Coronary artery (tissue), 2 donors: ENCODE results near the gene SMARCA4.
"Not testable (repeated sequence)": the region's sequence is repeated elsewhere in the genome, so short reads cannot be mapped to it uniquely, and the experiment has no call there.

ENCODE experiments used
- DNase-seq: peaks from one replicate; pipeline ENCODE4 v3.0.0-alpha.2; 2017; ENCODE audit warnings: low spot score
- H3K27ac ChIP-seq, 2 donors: fragments of 200-600 bp; sonication (generic); one replicate each; pipeline ENCODE4 v1.5.1; 2016 to 2019
- H3K4me3 ChIP-seq: fragments of 200-600 bp; sonication (generic); 2 replicates; pipeline ENCODE4 v1.5.1; 2016; ENCODE audit warnings: mild to moderate bottlenecking, moderate library complexity
- CTCF ChIP-seq: fragments of 200-600 bp; sonication (generic); IDR thresholded peaks from one replicate; pipeline ENCODE4 v1.5.1; 2019; ENCODE audit warnings: antibody characterized with exemption

Gene SMARCA4

GRCh38 chr19:11091703-11092153 is 130.9 kb downstream of the SMARCA4 start:
- DNase-seq: peak; percentile 85
- TF ChIP-seq CTCF: no peak
- peak overlapping the region; percentile 90 to 97 for H3K27ac ChIP-seq
- peak overlapping the region; percentile 47 for H3K4me3 ChIP-seq

- DNase-seq: no peak
- TF ChIP-seq CTCF: no peak
- Histone ChIP-seq H3K27ac (peak overlapping the region; percentile 90 to 97), H3K4me3 (no peak overlapping the region)
Observed at GRCh38 chr19:11092181-11092538, 131.3 kb downstream of the SMARCA4 start.

- no peak for DNase-seq
- TF ChIP-seq CTCF: no peak
- H3K4me3 ChIP-seq: no peak overlapping the region
- H3K27ac ChIP-seq: peak overlapping the region; percentile 40 to 90
Observed at GRCh38 chr19:11093689-11094238, 132.9 kb downstream of the SMARCA4 start.

GRCh38 chr19:11094520-11094894 is 133.7 kb downstream of the SMARCA4 start:
- H3K27ac ChIP-seq: peak overlapping the region; percentile 48
- H3K4me3 ChIP-seq: no peak overlapping the region
- no peak for TF ChIP-seq CTCF
- DNase-seq: no peak

- Histone ChIP-seq H3K4me3 (no peak overlapping the region), H3K27ac (peak overlapping the region; percentile 48 to 74)
- TF ChIP-seq CTCF: no peak
- DNase-seq: no peak
Observed at GRCh38 chr19:11096210-11096841, 135.5 kb downstream of the SMARCA4 start.

- not testable (repeated sequence) for DNase-seq, H3K4me3 ChIP-seq, H3K27ac ChIP-seq
Observed at GRCh38 chr19:11097367-11097766, 136.5 kb downstream of the SMARCA4 start.

GRCh38 chr19:11098327-11098726 is 137.5 kb downstream of the SMARCA4 start:
- no peak for DNase-seq
- Histone ChIP-seq H3K4me3 (no peak overlapping the region), H3K27ac (no peak overlapping the region)
- TF ChIP-seq CTCF: no peak
